Peyer's patch (tissue), 4 donors: ENCODE measurements around the gene BRMS1.

Source experiments
- POLR2A ChIP-seq, 2 donors: fragments of 450-650 bp; IDR thresholded peaks; one replicate each; pipeline ENCODE4 v1.5.1; 2017; ENCODE audit warnings: antibody characterized with exemption in 2 of 2, mild to moderate bottlenecking in 2 of 2, moderate library complexity in 2 of 2
- TF ChIP-seq, protein P1 (sequence below), 6 experiments: fragments of 450-650 bp in 4 of 6; fragments of 200-600 bp in 2 of 6; sonication (generic) in 1 of 6; IDR thresholded peaks; one replicate each; pipeline ENCODE4 v1.5.1; 2017 to 2019; ENCODE audit warnings: antibody characterized with exemption in 6 of 6, mild to moderate bottlenecking in 3 of 6, moderate library complexity in 1 of 6

DNA sequence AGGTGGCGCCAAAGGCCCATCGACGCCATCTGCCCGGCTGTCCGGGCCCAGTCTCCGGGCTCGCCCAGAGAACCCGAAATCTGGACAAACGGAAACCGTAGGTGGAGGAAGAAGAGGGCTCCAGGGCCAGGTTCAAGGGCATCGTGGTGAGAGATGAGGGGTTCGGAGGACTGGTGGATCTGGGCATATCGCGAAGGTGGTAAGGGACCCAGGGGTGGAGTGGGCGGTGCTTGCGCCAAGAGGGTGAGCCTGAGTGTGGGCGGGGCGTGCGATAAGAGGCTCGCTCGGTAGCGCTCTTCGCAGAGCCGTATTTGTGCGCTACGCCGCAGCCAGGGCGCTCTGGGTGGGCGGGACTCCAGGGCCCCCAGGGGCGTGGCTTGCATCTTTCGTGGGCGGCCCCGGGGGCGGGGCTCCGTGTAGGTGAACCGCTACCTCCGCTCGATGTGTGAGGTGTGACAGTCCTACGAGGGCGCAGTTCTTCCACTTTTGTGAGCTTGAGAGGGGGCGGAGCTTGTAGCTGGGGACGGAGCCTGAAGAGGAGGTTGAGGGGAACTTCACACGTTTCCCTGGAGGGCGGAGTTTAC lies 32.8 kb downstream of the BRMS1 start:
- peak in 1 of 2 donors; percentile 56 for TF ChIP-seq POLR2A (IDR thresholded peaks at IDR 0.05)
- TF ChIP-seq, protein P1, sequence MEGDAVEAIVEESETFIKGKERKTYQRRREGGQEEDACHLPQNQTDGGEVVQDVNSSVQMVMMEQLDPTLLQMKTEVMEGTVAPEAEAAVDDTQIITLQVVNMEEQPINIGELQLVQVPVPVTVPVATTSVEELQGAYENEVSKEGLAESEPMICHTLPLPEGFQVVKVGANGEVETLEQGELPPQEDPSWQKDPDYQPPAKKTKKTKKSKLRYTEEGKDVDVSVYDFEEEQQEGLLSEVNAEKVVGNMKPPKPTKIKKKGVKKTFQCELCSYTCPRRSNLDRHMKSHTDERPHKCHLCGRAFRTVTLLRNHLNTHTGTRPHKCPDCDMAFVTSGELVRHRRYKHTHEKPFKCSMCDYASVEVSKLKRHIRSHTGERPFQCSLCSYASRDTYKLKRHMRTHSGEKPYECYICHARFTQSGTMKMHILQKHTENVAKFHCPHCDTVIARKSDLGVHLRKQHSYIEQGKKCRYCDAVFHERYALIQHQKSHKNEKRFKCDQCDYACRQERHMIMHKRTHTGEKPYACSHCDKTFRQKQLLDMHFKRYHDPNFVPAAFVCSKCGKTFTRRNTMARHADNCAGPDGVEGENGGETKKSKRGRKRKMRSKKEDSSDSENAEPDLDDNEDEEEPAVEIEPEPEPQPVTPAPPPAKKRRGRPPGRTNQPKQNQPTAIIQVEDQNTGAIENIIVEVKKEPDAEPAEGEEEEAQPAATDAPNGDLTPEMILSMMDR (IDR thresholded peaks at IDR 0.05) = peak; percentile 82 to 98 (median 96)
